Inferior parietal cortex (tissue), 1 donor: Measurements from ENCODE around the gene AOPEP.
A peak's percentile ranks its signal among the peaks of the same experiment; 100 is the strongest.

Experiments
- DNase-seq: peaks from one replicate; pipeline ENCODE4 v3.0.0-alpha.2; 2016; ENCODE audit errors: extremely low spot score

The AOPEP gene

DNA sequence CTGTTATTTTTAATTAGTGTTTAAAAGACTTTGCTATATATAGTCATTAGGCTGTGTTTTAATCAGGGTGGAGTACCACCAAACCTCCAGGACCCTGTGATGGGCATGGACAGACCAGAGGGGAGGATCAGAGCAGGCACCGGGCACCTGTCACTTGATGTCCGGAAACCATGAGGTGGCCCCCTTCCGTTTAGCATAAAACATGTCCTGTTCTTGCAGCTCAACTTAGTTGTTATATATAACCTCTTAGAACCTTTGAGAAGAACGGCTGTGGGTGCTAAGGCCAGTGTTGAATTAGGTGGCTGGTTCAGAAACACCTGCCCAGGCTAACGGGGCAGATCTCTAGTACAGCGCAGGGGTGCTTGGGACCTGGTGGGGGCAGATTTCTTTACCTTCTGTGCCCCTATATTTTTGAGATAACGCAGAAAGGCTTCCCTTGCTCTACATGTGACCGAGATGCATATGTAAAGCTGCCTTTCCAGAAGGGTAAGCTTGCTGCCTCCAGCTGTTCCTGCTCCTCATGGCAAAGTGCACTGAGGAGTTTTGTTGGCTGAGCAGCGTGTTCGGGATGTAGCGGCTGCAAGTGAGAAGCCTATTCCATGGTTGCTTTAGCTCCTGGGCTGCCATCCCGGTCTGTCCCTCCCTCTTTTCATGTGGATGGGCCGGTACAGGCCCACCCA, 335.6 kb downstream of the AOPEP start:
- DNase-seq, result no peak

DNA sequence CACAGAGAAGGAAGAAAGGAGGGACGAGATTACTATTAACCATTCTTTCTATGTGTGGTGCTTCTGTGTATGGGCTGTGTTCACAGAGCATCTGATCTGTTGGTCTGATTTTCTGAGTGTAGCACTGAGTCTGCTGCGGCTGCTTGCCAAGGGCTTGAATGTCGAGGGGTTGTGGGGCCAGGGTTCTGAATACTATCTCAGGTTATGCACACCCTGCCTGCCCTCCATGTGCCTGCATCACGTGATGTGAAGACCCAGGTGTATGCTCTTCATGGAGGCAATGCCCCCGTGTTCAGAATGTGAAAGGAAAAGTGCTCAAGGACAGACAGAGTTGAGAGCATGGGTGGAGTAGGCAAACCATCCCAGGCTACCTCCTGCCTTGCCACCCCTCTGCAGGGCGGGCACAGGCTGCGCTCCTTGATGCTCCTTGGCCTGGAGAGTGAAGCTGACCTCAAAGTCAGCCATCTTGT, 336.1 kb downstream of the AOPEP start:
- no peak for DNase-seq

DNA sequence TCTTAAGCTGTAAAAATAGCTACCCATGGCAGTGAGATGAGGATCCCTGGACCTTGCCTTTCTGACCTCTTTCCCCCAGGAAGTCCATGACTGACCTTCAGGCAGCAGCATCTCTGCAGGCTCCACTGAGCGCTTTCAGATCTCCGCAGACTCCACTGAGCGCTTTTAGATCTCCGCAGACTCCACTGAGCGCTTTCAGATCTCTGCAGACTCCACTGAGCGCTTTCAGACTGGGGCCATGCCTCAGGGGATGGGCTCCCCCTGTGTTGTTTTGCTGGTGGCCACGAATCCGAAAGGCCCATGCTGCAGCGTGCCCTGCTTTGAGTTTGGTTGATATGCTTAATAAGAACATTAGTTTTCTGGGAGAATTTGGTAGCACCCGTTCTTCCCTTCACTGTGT, 336.8 kb downstream of the AOPEP start:
- DNase-seq, result no peak

DNA sequence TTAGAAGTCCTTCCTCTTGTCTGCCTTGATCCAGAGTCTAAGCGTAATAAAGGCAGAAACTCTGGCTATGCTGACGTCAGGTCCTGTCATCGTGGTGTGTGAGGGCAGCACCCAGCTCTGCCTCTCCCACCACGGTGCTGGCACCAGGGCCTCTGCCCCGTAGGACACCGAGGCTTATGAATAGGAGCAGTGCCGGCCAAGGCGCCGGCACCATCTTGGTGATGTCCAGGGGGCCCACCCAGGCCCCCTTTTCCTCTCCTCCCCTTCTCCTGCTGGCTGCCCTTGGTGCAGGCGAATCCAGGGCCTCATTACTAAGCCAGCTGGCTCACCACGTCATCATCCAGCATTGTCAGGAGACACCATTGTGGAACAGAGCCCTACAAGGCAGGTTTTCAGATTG, 338.7 kb downstream of the AOPEP start:
- no peak for DNase-seq

DNA sequence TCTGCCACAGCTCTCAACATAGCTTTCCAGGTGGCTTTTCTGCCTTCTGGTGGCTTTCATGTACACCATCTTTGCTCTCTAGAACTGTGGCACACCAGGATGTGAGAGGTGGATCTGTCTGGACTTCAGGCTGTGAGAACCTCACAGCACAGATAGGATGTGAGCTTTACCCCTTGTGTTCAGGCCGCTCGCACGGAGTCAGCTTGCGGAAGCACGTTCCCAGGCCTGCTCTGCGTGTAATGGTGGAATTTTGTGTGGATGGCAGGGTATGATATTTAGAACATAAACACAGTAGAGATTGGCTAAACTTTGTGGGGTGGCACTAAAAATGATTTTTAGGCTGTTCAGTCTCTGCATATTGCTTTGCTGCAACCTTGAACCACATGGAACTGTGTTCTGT, 340.6 kb downstream of the AOPEP start:
- no peak for DNase-seq

DNA sequence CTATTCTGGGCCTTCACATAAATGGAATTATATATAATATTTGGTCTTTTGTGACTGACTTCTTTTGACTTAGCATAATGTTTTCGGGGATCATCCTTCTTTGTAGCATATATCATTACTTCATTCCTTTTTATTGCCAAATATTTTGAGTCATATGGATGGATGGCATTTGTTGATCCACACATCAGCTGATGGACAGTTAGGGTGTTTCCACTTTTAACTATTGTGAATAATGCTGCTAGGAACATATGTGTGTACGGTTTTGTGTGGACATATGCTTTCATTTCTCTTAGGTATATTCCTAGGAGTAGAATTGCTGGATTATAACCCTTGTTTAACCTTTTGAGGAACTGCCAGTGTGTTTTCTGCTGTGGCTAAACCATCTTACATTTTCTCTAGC, 341.4 kb downstream of the AOPEP start:
- no peak for DNase-seq

DNA sequence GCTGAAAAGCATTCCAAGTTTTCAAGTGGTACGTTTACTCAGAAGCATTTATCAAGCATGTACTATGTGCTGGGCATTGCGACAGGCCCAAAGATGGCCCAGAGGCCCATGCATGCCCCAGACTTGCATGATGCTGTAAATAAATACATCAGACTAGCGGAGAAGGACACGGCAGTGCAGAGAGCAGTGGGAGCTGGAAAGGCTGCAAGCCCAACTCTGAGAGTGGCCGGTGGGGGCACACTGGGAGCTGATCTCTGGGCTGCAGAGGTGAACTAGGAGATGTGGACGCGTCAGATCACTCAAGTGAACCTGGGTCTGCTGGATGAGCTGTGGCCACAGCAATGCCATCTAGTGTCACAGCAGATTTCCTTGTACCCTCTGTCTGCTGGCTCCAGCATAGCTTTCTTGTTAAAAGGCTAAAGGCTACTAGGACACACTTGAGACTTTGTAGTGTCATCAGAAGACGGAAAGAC, 344.1 kb downstream of the AOPEP start:
- no peak for DNase-seq

DNA sequence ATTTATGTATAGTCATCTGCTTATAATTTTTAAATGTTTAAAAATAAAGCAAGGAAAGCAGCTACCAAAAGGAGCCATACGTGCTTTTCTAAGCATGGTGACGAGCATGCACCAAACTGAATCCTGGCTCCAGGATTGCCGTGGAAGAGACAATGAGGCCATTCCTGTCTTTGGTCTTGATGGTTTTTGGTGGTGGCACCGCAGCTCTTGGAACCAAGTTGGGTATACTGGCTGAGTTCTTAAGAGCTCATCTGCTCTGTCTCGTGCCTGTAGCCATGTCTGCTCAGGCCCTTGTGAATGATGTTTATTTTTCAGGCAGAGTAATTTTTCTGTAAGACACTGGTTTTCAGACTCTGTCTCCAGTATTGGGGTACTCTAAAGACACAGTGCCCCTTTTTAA, 345.0 kb downstream of the AOPEP start:
- DNase-seq, result no peak

DNA sequence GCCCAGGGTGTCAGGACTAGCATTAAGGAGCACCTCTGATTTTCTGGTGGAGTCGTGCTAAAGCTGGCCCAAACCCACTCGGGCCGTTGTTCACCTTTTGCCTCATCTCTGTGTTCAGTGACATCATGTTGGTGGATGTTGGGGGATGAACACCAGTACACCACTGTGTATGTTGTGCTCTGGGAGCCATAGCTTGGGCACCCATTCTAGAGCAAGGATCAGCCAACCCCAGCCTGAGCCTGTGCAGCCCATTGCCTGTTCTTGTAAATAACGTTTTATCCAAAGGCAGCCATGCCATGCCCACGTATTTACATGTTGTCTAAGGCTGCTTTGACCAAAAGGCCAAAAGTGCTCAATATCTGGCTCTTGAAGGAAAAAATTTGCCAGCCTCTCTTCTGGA, 345.4 kb downstream of the AOPEP start:
- DNase-seq, result no peak

DNA sequence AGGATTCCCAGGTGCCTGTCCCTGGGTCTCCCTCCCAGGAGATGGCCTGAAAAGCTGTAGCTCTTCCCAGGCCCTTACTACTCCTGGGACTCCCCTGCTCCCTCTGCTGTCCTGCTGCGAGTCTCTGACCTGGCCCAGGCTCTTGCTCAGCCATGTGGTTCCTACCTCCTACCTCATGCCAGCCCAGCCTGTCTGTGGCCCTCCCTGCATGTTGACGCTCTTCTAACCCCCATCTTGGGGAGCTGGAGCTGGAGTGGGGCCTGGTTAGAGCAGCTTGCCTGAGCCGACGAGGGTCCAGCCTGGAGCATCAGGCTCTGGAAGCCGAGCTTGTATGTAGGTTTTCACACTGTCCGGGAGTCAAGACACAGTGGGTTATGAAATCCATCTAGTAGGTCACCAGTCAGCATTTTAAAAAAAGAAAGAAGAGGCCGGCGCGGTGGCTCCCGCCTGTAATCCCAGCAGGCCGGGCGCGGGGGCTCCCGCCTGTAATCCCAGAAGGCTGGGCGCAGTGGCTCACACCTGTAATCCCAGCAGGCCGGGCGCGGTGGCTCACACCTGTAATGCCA, 346.6 kb downstream of the AOPEP start:
- DNase-seq, result no peak

DNA sequence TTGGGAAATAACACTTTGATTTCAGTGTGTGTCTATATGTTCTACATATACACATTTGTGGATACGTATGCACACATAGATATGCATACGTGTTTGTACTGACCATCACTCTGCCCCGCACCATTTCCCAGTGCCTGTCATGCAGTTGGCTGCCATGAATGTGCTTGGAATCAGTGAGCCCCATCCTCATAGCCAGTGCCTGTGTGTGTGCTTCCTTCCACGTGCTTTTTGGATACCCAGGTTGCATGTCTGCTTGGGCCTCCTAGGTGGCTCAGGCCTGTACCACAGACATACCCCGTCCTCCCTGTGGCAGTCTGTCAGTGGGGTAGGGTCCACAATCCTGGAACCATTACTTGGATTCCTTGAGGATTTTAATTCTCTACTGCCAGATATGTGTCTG, 347.4 kb downstream of the AOPEP start:
- no peak for DNase-seq

DNA sequence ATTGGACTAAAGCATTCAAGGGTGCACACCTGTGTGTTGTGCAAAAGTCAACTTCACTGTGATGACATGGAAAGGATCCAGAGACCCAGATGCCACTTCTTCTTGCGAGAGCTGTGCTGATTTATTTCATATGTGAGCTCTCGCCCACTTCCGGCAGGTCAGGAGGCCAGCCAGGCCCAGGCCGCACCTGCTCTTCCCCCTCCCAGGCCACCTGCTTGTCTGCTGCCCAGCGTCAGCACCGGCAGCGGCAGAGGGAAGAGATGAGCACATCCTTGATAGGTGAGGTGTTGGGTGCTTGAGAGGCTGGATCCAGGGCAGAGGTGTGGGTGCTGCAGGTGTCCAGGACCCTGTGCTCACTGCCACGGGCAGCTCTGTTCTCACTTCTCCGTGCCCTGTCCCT, 348.1 kb downstream of the AOPEP start:
- DNase-seq, result no peak

DNA sequence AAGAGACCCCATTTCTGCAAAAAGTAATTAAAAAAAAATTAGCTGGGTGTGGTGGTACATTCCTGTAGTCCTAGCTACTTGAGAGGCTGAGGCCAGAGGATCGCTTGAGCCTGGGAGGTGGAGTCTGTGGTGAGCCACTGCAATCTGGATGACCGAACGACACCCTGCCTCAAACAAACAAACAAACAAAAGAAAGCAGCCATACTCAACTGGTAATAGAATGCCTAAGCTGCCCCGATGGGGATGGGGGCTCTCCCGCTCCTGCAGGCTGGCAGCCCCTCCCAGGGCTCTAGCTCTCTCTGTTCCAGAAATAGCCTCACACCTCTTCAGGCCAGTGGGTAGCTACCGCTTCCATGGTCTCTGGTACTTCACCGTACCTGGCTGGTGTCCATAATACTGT, 349.2 kb downstream of the AOPEP start:
- no peak for DNase-seq

DNA sequence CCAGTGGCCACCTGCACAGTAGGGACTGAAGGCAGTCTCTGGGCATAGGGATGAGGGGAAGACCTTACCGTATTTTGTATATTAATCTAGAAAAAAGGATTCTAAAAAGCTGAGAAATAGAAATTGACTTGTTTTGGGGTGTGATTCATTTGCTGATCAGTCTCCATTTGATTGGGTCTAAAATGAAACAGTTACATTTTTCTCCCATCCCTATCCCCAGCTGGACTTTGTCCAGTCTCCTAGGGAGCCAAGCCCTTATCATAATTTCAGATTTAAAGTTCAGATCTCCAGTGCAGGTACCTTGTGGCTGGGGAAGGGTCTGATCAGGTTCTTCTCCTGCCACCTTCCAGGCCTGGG, 350.2 kb downstream of the AOPEP start:
- no peak for DNase-seq

DNA sequence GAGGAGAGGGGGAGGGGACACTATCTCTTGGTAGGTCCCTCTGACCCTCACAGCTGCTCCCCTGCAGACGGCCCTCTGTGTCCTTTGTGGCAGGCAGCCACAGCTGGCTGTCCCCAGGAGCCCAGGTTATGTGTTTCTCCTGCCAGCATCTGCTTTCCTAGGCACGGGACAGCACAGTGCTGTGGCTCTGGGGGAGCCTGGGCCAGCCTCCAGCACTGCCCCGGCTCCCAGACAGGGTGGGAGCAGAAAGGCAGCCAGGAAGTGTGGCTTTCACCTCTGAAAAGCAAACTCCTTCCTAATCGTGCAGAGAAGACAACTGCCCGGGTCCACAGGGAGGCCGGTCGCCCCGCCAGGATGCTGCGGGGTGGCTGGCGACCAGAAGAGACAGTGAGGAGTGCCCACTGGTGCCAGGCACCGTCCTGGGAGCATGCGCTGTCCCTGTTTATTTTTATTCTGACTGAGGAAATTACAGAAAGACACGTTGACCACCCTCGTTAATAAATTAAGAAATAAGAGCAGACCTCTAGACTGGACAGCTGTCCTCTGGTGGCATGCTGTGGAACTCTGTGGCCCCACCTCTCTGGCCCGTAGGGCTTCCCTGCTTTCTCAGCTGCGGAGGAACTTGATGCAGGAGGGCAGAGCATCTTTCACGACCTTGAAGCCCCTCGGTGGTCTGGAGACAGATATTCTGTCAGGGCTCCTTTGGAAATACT, 350.7 kb downstream of the AOPEP start:
- no peak for DNase-seq

DNA sequence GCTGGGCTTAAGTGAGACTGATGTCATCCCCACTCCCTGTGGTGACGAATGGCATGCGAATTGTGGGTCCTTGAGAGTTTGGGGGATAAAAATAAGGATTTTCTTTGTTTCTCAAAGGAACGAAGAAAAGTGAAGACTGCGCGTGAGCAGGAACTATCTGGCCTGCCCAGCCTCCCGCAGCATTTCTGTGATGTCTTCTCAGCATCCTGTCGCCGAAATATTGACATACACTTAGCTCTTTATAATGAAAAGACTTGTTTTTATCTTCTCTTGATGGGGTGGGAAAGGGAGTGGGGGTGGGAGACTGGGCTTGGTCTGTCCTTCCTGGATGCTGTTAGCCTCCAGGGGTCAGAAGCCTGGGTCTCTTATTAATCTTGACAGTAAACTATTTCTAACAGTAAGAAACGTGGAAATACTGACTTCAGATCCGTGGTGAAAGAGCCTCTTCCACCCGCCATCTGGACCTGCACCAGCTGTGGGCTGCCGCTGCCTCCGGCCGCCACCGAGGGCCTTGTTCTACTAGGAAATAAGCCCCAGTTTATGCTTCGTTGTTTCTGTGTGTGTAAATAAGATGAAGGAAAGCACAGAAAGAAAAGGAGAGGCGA, 351.4 kb downstream of the AOPEP start:
- DNase-seq, result no peak

DNA sequence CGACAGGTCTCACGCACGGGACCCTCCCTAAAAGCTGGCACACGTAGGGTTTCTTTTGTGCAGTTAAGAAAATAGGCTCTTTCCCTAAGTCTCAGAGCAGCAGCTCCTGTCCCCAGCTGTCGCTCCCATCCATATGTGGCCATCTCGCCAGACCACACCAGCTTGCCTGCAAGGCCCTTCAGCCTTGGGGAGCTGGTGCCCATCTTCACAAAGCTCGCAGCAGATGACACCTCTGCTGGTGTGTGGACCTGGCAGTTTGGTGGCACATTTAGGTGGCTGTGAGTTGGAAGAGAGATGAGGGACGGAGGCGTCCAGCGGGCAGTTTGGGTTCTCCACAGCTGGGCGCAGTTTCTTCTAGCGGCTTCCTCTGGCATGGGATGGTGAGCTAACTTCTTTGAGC, 352.0 kb downstream of the AOPEP start:
- no peak for DNase-seq

DNA sequence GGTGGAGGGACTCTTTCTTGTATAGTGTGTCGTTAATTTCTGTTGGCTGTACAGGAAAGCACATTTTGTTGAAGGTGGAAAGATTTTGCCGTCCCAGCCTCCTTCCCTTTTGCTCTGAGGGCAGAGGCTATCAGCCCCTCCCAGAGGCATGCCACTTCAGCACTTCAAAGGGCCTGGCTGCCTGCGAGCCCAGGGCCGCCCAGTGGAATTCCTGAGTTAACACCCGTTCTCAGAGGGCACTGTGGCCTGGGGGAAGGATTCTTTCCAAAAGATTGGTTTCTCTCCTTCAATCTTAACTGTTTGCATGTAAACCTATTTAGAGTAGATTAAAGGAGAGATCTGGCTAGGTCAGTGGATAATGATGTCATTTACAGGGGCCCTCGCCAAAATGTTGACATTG, 352.4 kb downstream of the AOPEP start:
- no peak for DNase-seq

DNA sequence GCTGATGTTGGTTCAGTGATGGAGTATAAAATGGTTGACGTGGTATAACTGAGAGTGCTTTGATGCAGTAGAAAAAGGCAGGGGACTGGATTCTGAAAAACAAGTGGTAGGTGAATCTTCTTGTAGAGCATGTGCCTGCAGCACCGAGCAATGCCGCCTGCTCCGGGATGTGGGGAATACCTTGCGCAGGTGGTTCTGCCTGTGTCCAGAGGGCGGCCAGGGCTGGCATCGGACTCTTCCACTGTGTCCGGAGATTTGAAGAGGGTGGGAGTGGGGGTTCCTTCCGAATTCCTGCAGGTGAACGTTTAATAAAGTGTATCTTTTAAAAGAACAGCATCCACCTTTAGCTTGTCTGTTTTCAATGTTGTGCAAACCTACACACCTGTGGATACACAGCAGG, 353.0 kb downstream of the AOPEP start:
- DNase-seq, result no peak

DNA sequence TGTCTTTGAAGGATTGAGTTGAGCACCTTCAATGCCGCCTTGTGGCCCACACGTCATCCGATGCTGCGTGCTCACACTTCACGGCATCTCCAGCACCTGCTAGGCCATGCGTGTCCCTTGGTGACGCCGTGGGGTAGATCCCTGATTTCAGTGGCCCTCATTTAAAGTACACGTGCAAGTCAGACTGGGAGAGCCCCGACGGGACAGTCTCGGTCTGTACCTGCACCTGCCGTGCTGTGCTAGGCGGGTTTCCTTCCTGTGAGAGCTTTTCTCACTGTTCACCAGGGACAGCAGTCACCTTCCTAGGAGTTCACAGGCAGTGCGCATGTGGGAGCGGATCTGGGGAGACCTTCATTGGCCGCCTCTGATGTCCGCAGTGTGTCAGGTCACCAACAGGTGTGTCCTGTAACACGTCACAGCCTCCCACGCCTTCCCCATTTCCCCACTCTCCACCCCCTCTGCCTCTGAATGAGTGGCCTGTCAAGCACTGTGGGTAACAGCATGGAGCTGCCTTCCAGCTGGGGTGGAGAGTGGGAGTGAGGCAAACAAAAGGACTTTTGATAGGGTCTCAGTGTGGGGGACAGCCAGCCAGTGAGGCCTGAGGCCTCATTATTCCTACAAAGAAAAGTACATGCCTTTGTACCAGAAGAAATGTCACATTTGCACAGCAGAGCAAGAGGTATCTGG, 354.6 kb downstream of the AOPEP start:
- peak; percentile 80 for DNase-seq

DNA sequence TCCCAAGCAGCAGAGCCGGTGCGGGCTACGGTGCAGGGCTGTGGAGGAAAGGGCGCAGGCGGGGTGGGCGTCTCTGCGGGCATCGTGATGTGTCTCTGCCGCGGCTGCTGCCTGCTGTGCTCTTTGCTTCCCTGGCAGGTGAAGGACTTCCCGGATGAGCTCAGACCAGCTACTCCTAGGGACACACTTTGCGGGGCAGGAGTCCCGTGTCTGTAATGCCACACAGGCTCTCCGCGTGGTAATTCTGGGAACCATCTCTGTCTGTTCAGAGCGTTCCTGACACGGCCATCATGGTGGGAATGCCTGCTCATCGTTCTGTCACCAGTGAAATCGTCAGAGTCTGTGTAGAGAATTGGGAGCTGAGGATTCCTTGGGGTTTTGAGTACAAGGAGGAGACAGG, 355.5 kb downstream of the AOPEP start:
- no peak for DNase-seq

DNA sequence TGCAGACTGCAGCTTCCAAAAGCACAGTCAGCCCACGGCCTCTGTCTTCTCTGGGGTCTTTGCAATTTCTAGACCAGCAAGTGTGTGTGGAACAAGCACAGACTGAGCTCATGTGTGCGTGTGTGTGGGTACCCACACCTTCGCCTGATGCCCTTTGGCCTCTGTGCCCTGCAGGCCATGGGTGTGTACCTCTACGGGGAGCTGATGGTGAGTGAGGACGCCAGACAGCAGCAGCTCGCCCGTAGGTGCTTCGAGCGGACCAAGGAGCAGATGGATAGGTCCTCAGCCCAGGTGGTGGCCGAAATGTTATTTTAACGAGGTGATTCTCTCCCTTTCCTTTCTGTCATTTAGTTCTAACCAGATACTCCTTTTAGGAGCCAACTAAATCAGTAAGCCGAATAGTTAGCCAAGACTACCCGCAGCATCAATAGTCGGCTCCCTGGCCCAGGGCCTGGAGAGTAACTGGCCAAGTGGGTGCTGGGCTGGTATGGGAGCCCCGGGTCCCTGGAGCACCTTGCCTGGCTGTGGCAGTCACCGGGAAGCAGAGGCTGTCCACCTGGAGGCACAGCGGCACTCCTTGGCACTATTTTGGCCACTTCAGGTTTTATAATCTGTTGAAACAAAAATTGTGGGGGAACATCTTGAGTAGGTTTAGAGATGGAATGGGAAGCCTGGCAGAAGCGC, 356.0 kb downstream of the AOPEP start:
- no peak for DNase-seq
